T-cell (primary cell): ENCODE results near the gene BICD2. TPM values are rescaled to one million over a fixed set of nuclear protein-coding genes. Genes with fewer than 3 reads are reported as not detected.
A peak's percentile ranks its signal among the peaks of the same experiment; 100 is the strongest.

ENCODE experiments used
- ATAC-seq, 4 experiments: fragments of 200-7000 bp in 3 of 4; fragments of 150-1000 bp in 1 of 4; cut with Tn5 transposase; replicated peaks in 1 of 4; 1 replicate in 3 of 4; 2 replicates in 1 of 4; pipeline ENCODE4 v1.10.0; 2021; ENCODE audit warnings: moderate library complexity in 3 of 4, mild to moderate bottlenecking in 2 of 4, moderate number of reproducible peaks in 1 of 4
- CTCF ChIA-PET, 2 donors: fragments of 300-600 bp; sonication (Branson Sonifier 250); formaldehyde crosslinking; loops; one replicate each; lab custom pipeline; 2022; ENCODE audit warnings: antibody characterized with exemption in 2 of 2; lab: Charles Lee
- POLR2A ChIA-PET, 2 donors: fragments of 300-600 bp; sonication (Branson Sonifier 250); formaldehyde crosslinking; loops; one replicate each; lab custom pipeline; 2022; ENCODE audit warnings: antibody characterized with exemption in 2 of 2; lab: Charles Lee
- DNase-seq, 35 experiments: peaks; one replicate each; pipeline versions ENCODE4 v3.0.0 to v3.0.0-alpha.2; 2013 to 2023
- H3K27ac ChIP-seq: one replicate; pipeline ENCODE4 v1.5.1; 2013; ENCODE audit warnings: low read length
- H3K27me3 ChIP-seq, 2 experiments: replicated peaks in 1 of 2; 1 replicate in 1 of 2; 2 replicates in 1 of 2; pipeline versions ENCODE4 v1.6.1 to v1.7.0; 2013; ENCODE audit warnings: low read length in 1 of 2, mixed read lengths in 1 of 2; ENCODE audit not compliant: control insufficient read depth in 2 of 2, insufficient read depth in 2 of 2; ENCODE audit errors: extremely low read depth in 1 of 2
- H3K36me3 ChIP-seq, 2 donors: 1 replicate in 1 of 2; 2 replicates in 1 of 2; pipeline versions ENCODE4 v1.6.1 to v1.7.0; 2013; ENCODE audit warnings: low read length in 1 of 2; ENCODE audit not compliant: control insufficient read depth in 2 of 2, insufficient read depth in 1 of 2; ENCODE audit errors: extremely low read depth in 1 of 2
- H3K4me1 ChIP-seq, 2 experiments: 1 replicate in 1 of 2; 2 replicates in 1 of 2; pipeline versions ENCODE4 v1.6.1 to v1.7.0; 2013; ENCODE audit warnings: low read length in 2 of 2, mixed read lengths in 1 of 2; ENCODE audit not compliant: insufficient read depth in 2 of 2, control insufficient read depth in 1 of 2; ENCODE audit errors: extremely low read depth in 1 of 2
- H3K4me3 ChIP-seq, 2 donors: 1 replicate in 1 of 2; 2 replicates in 1 of 2; pipeline versions ENCODE4 v1.5.1 to v1.7.0; 2013; ENCODE audit warnings: mild to moderate bottlenecking in 2 of 2, low read length in 1 of 2, moderate library complexity in 1 of 2; ENCODE audit not compliant: control insufficient read depth in 1 of 2; ENCODE audit errors: extremely low read depth in 1 of 2
- H3K9me3 ChIP-seq: 2 replicates; pipeline ENCODE4 v1.7.0; 2013
- H3K27ac Mint-ChIP-seq, 2 donors: one replicate each; pipeline ENCODE4 v1.8.0; 2020 to 2021; ENCODE audit warnings: mild to moderate bottlenecking in 2 of 2, mixed read lengths in 2 of 2
- H3K27me3 Mint-ChIP-seq, 2 donors: one replicate each; pipeline ENCODE4 v1.8.0; 2021 to 2022; ENCODE audit warnings: mixed read lengths in 2 of 2
- H3K36me3 Mint-ChIP-seq: one replicate; pipeline ENCODE4 v1.8.0; 2021; ENCODE audit warnings: mixed read lengths
- H3K4me1 Mint-ChIP-seq, 3 donors: one replicate each; pipeline ENCODE4 v1.8.0; 2020 to 2022; ENCODE audit warnings: mixed read lengths in 3 of 3, mild to moderate bottlenecking in 1 of 3
- H3K4me3 Mint-ChIP-seq, 3 donors: one replicate each; pipeline ENCODE4 v1.8.0; 2020 to 2022; ENCODE audit warnings: mild to moderate bottlenecking in 3 of 3, mixed read lengths in 3 of 3, moderate library complexity in 3 of 3
- H3K9me3 Mint-ChIP-seq, 3 donors: one replicate each; pipeline ENCODE4 v1.8.0; 2020 to 2022; ENCODE audit warnings: mixed read lengths in 3 of 3
- WGBS: methylation state at CpG from one replicate; pipeline ENCODE4 v1.1.5; 2013; ENCODE audit warnings: missing lambda C conversion rate; ENCODE audit not compliant: insufficient coverage; 5-methylcytosine and 5-hydroxymethylcytosine counted together
- total RNA-seq, 35 experiments: library from RNA in 6 of 35; stranded (reverse) in 6 of 35; fragments of 120-200 nt in 1 of 35; gene quantifications; one replicate each; pipeline versions ENCODE4 v1.2.1 to v1.2.4 and lab custom pipeline; 2013 to 2026

The BICD2 gene
- total RNA-seq, 5 donors from 2014 or later (not counting 1 experiment from before 2014, with no cell fraction given) = 24.1 to 36.6 (median 30.6) TPM

- Histone ChIP-seq H3K4me1 (peaks cover 0 to 2% of the 10 kb centered on the region in 2 experiments), H3K27ac (no peak overlapping the region), H3K4me3 (no peak overlapping the region), H3K36me3 (peaks cover 15 to 70% of the 10 kb centered on the region in 2 donors), H3K9me3 (no peaks in the 10 kb centered on the region), H3K27me3 (no peaks in the 10 kb centered on the region)
- peak overlapping the region in 1 of 2 donors; percentile 2 for H3K27ac Mint-ChIP-seq
- no peaks in the 10 kb centered on the region for H3K27me3 Mint-ChIP-seq
- peaks cover 6 to 30% (median 14%) of the 10 kb centered on the region in 3 donors for H3K4me1 Mint-ChIP-seq
- H3K36me3 Mint-ChIP-seq = peaks cover 46% of the 10 kb centered on the region
- 98% methylated on average over 8 of the region's 9 CpGs for WGBS
- ChIA-PET CTCF (no interaction called here), POLR2A (no interaction called here)
- no peak overlapping the region for H3K4me3 Mint-ChIP-seq
- H3K9me3 Mint-ChIP-seq = no peaks in the 10 kb centered on the region
- no peak for ATAC-seq
- no peak for DNase-seq
These were observed 40.8 kb downstream of the BICD2 start for GRCh38 chr9:92723801-92724323.

- Histone ChIP-seq H3K4me1 (peaks cover 0 to 2% of the 10 kb centered on the region in 2 experiments), H3K27ac (no peak overlapping the region), H3K4me3 (no peak overlapping the region), H3K27me3 (no peaks in the 10 kb centered on the region), H3K36me3 (peaks cover 13 to 68% of the 10 kb centered on the region in 2 donors), H3K9me3 (no peaks in the 10 kb centered on the region)
- no peaks in the 10 kb centered on the region for H3K27me3 Mint-ChIP-seq
- POLR2A ChIA-PET = no interaction called here
- no peak overlapping the region for H3K4me3 Mint-ChIP-seq
- WGBS = 100% methylated on average over 1 of the region's 3 CpGs
- no peaks in the 10 kb centered on the region for H3K9me3 Mint-ChIP-seq
- DNase-seq (no peak), ATAC-seq (no peak)
- peak overlapping the region in 1 of 2 donors; percentile 39 for H3K27ac Mint-ChIP-seq
- CTCF ChIA-PET = no interaction called here
- peaks cover 46% of the 10 kb centered on the region for H3K36me3 Mint-ChIP-seq
- H3K4me1 Mint-ChIP-seq = peaks cover 6 to 30% (median 14%) of the 10 kb centered on the region in 3 donors
These were observed 41.4 kb downstream of the BICD2 start for GRCh38 chr9:92723299-92723625.

GRCh38 chr9:92722386-92723298, 42.0 kb downstream of the BICD2 start:
- Mint-ChIP-seq H3K4me3 (no peak overlapping the region), H3K36me3 (peaks cover 44% of the 10 kb centered on the region), H3K9me3 (no peaks in the 10 kb centered on the region), H3K4me1 (peaks cover 6 to 25% (median 9%) of the 10 kb centered on the region in 3 donors), H3K27me3 (no peaks in the 10 kb centered on the region), H3K27ac (peak overlapping the region in 1 of 2 donors; percentile 28)
- H3K9me3 ChIP-seq = no peaks in the 10 kb centered on the region
- no peak overlapping the region for H3K27ac ChIP-seq
- peaks cover 10 to 68% of the 10 kb centered on the region in 2 donors for H3K36me3 ChIP-seq
- DNase-seq (no peak), ATAC-seq (no peak)
- H3K27me3 ChIP-seq = no peaks in the 10 kb centered on the region
- H3K4me3 ChIP-seq = no peak overlapping the region
- ChIA-PET POLR2A (no interaction called here), CTCF (no interaction called here)
- peaks cover 0 to 2% of the 10 kb centered on the region in 2 experiments for H3K4me1 ChIP-seq
- WGBS = 98% methylated on average over 9 of the region's 16 CpGs

- ATAC-seq (no peak), DNase-seq (no peak)
- no peaks in the 10 kb centered on the region for H3K27me3 Mint-ChIP-seq
- peaks cover 44% of the 10 kb centered on the region for H3K36me3 Mint-ChIP-seq
- H3K27ac ChIP-seq = no peak overlapping the region
- POLR2A ChIA-PET = no interaction called here
- H3K36me3 ChIP-seq = peaks cover 10 to 75% of the 10 kb centered on the region in 2 donors
- WGBS = no CpG with 5 or more reads among the region's 7 CpGs
- H3K4me1 ChIP-seq = peaks cover 0 to 6% of the 10 kb centered on the region in 2 experiments
- H3K4me3 Mint-ChIP-seq = no peak overlapping the region
- H3K4me3 ChIP-seq = no peak overlapping the region
- no peaks in the 10 kb centered on the region for H3K9me3 Mint-ChIP-seq
- H3K4me1 Mint-ChIP-seq = peaks cover 6 to 22% (median 10%) of the 10 kb centered on the region in 3 donors
- no peaks in the 10 kb centered on the region for H3K27me3 ChIP-seq
- CTCF ChIA-PET = no interaction called here
- no peaks in the 10 kb centered on the region for H3K9me3 ChIP-seq
- H3K27ac Mint-ChIP-seq = no peak overlapping the region
These were observed 43.1 kb downstream of the BICD2 start for GRCh38 chr9:92721548-92721947.

GRCh38 chr9:92720807-92721535, 43.7 kb downstream of the BICD2 start:
- DNase-seq = no peak
- WGBS = 100% methylated on average over 2 of the region's 8 CpGs
- Mint-ChIP-seq H3K4me3 (no peak overlapping the region), H3K9me3 (no peaks in the 10 kb centered on the region), H3K4me1 (peaks cover 6 to 19% (median 9%) of the 10 kb centered on the region in 3 donors), H3K36me3 (peaks cover 45% of the 10 kb centered on the region), H3K27me3 (no peaks in the 10 kb centered on the region), H3K27ac (no peak overlapping the region)
- no peaks in the 10 kb centered on the region for H3K9me3 ChIP-seq
- ChIA-PET CTCF (no interaction called here), POLR2A (interaction anchor here in 1 of 2 donors (1.0 kb wide), 1 partner anchor 412 kb away, joined by 4 read pairs; no protein-coding TSS in a partner anchor)
- no peak overlapping the region for H3K4me3 ChIP-seq
- peaks cover 10 to 74% of the 10 kb centered on the region in 2 donors for H3K36me3 ChIP-seq
- no peak for ATAC-seq
- no peaks in the 10 kb centered on the region for H3K27me3 ChIP-seq
- H3K27ac ChIP-seq = no peak overlapping the region
- peaks cover 0 to 7% of the 10 kb centered on the region in 2 experiments for H3K4me1 ChIP-seq

- no peaks in the 10 kb centered on the region for H3K9me3 Mint-ChIP-seq
- no peaks in the 10 kb centered on the region for H3K27me3 ChIP-seq
- no peak overlapping the region for H3K4me3 ChIP-seq
- H3K27me3 Mint-ChIP-seq = no peaks in the 10 kb centered on the region
- POLR2A ChIA-PET = interaction anchor here in 1 of 2 donors (1.0 kb wide), 1 partner anchor 411 kb away, joined by 4 read pairs; no protein-coding TSS in a partner anchor
- WGBS = 95% methylated on average over 16 of the region's 24 CpGs
- peaks cover 9 to 77% of the 10 kb centered on the region in 2 donors for H3K36me3 ChIP-seq
- H3K36me3 Mint-ChIP-seq = peaks cover 42% of the 10 kb centered on the region
- H3K9me3 ChIP-seq = no peaks in the 10 kb centered on the region
- CTCF ChIA-PET = interaction anchor here in 1 of 2 donors (1.4 kb wide), 1 partner anchor 23 kb away, joined by 4 read pairs; no protein-coding TSS in a partner anchor
- H3K27ac Mint-ChIP-seq = no peak overlapping the region
- peaks cover 0 to 7% of the 10 kb centered on the region in 2 experiments for H3K4me1 ChIP-seq
- DNase-seq = no peak
- no peak overlapping the region for H3K4me3 Mint-ChIP-seq
- ATAC-seq = no peak
- peaks cover 6 to 15% (median 6%) of the 10 kb centered on the region in 3 donors for H3K4me1 Mint-ChIP-seq
- H3K27ac ChIP-seq = no peak overlapping the region
These were observed 44.3 kb downstream of the BICD2 start for GRCh38 chr9:92720209-92720765.
